Activated T-helper 1 cell treated with anti-CD3 and anti-CD28 coated beads, Interleukin-12 subunit alpha, Interleukin-12 subunit beta, Interleukin-2, Interleukin-4 antibody, amounts not matched to agents 30 ng/mL and 10 ng/mL and 1 ng/mL, durations not matched to agents 14 hours and 24 hours and 36 hours (primary cell): ENCODE measurements around the gene AANAT. TPM values are rescaled to one million over a fixed set of nuclear protein-coding genes. Genes with fewer than 3 reads are reported as not detected.

Experiments
- DNase-seq: peaks from one replicate; pipeline ENCODE4 v3.0.0; 2021; ENCODE audit warnings: low spot score
- H3K27ac Mint-ChIP-seq: one replicate; pipeline ENCODE4 v1.8.0; 2021; ENCODE audit warnings: mild to moderate bottlenecking, mixed read lengths
- H3K27me3 Mint-ChIP-seq: one replicate; pipeline ENCODE4 v1.8.0; 2022; ENCODE audit warnings: mild to moderate bottlenecking, moderate library complexity, mixed read lengths; ENCODE audit not compliant: insufficient read depth
- H3K36me3 Mint-ChIP-seq: one replicate; pipeline ENCODE4 v1.8.0; 2021; ENCODE audit warnings: low read depth, mixed read lengths
- H3K4me1 Mint-ChIP-seq: one replicate; pipeline ENCODE4 v1.8.0; 2021; ENCODE audit warnings: low read depth, mixed read lengths
- H3K4me3 Mint-ChIP-seq: one replicate; pipeline ENCODE4 v1.8.0; 2021; ENCODE audit warnings: mild to moderate bottlenecking, moderate library complexity, mixed read lengths
- H3K9me3 Mint-ChIP-seq: one replicate; pipeline ENCODE4 v1.8.0; 2021; ENCODE audit warnings: mixed read lengths
- intact Hi-C: fragments of 100-400 bp; cut with micrococcal nuclease; formaldehyde crosslinking; loops from one replicate; pipeline ENCODE4 v1.15.1; 2024
- total RNA-seq: library from RNA; stranded (reverse); gene quantifications from 2 replicates; pipeline ENCODE4 v1.2.3, GENCODE V29; 2022

The AANAT gene
- total RNA-seq, 1 donor from 2014 or later: not detected

DNA sequence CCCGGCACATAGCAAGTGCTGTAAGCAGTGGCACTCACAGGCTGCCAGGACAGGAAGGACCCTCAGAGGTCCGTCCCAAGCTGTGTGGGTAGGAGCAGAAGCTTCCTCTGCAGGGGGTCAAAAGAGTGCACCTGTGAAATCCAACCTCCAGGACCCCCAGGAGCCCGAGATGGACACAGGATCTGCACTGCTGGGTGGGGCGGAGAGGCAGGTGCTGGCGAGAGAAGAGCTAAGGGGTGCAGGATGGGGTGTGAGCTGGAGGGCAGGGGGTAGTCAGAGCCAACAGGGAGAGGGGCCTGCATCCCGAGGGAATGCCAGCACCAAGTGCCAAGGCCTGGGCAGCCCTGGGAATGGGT lies 650 bp upstream of the AANAT start:
- H3K27ac Mint-ChIP-seq: no peak overlapping the region
- H3K27me3 Mint-ChIP-seq: peaks cover under 1% of the 10 kb centered on the region
- no peaks in the 10 kb centered on the region for H3K9me3 Mint-ChIP-seq
- intact Hi-C loops: loop anchor here (1.0 kb wide), 4 partner anchors 35 to 157 kb away; partner anchors contain the start of gene RHBDF2
- peaks cover 9% of the 10 kb centered on the region for H3K4me1 Mint-ChIP-seq
- H3K4me3 Mint-ChIP-seq: no peak overlapping the region
- no peak for DNase-seq
- H3K36me3 Mint-ChIP-seq: peaks cover 6% of the 10 kb centered on the region

DNA sequence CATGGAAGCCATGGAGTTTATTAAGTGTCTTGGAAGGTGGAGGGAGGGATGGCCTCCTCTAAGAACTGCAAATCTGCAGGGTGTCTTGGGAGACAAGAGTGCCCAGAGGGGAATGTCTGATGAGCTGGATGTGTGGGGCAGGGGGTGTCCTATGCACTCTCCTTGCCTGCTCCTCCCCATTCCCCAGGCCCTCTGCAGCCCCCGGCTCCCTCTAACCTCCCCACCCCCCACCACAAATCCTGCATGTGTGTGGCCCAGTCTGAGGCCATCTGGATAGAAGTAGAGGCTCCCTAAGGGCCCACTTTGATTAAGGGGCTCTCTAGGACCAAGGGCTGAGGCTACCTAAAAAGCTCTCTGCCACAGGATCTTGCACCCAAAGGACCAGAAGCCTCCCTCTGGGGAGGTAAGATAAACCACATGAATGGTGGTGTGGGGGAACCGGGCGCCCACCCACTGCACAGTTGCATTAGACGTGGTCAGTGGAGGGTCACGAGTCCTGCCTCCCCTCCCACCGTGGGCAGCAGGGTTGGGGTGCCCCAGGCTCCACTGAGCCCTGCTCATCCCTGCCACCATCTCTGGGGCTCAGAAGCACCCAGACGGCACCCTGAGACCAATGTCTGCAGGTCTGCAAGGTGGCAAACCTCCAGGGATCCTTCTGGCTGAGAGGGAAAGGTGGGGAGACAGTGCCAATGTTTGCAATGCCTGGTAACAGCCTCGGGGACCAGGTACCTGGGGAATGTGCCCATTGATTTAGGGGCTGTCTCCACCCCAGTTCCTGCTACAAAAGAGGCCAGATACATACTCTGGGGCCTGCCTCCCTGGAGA lies 618 bp downstream of the AANAT start:
- peaks cover 9% of the 10 kb centered on the region for H3K4me1 Mint-ChIP-seq
- no peaks in the 10 kb centered on the region for H3K27me3 Mint-ChIP-seq
- no peaks in the 10 kb centered on the region for H3K9me3 Mint-ChIP-seq
- peaks cover 10% of the 10 kb centered on the region for H3K36me3 Mint-ChIP-seq
- no peak overlapping the region for H3K27ac Mint-ChIP-seq
- intact Hi-C loops: no loop called here
- DNase-seq: no peak
- no peak overlapping the region for H3K4me3 Mint-ChIP-seq

DNA sequence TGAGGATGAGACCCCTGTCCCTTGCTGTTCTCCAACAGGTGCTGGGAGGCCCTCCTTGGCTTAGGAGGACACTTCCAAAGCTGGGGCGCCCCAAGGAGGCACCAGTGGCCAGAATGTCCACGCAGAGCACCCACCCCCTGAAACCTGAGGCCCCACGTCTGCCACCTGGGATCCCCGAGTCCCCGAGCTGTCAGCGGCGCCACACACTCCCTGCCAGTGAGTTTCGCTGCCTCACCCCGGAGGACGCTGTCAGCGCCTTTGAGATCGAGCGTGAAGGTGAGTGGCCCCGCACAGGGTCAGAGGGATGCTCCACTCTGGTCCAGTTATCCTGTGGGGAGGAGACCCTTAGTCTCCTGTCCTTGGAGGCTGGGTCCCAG lies 1.2 kb downstream of the AANAT start:
- no peak for DNase-seq
- Mint-ChIP-seq H3K4me3 (no peak overlapping the region), H3K27me3 (no peaks in the 10 kb centered on the region), H3K4me1 (peaks cover 9% of the 10 kb centered on the region), H3K9me3 (no peaks in the 10 kb centered on the region), H3K36me3 (peaks cover 13% of the 10 kb centered on the region), H3K27ac (no peak overlapping the region)
- intact Hi-C loops: no loop called here

DNA sequence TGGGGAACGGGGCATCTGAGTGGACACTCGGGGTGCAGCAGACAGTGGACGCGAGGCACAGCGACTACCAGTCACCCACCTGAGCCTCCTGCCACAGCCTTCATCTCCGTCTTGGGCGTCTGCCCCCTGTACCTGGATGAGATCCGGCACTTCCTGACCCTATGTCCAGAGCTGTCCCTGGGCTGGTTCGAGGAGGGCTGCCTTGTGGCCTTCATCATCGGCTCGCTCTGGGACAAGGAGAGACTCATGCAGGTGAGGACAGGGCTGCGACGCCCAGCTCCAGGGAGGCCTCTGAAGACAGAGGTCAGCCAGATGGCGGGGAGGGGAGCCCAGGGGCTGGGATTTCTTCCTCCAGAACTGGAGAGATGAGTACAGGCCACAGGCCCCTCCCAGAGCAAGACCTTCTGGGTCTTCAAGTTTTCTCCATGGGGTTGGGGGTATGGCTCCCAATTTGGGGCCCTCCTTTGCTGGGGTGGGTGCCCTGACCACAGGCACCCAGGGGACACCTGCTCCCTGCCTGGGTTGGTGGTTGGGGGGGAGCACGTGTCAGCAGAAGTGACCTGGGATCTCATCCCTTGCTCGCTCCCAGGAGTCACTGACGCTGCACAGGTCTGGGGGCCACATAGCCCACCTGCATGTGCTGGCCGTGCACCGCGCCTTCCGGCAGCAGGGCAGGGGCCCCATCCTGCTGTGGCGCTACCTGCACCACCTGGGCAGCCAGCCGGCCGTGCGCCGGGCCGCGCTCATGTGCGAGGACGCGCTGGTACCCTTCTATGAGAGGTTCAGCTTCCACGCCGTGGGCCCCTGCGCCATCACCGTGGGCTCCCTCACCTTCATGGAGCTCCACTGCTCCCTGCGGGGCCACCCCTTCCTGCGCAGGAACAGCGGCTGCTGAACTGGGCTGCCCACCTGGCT lies 1.9 kb downstream of the AANAT start:
- DNase-seq: no peak
- intact Hi-C loops: no loop called here
- H3K27ac Mint-ChIP-seq: no peak overlapping the region
- peaks cover 9% of the 10 kb centered on the region for H3K4me1 Mint-ChIP-seq
- no peaks in the 10 kb centered on the region for H3K9me3 Mint-ChIP-seq
- H3K36me3 Mint-ChIP-seq: peaks cover 13% of the 10 kb centered on the region
- H3K4me3 Mint-ChIP-seq: no peak overlapping the region
- H3K27me3 Mint-ChIP-seq: no peaks in the 10 kb centered on the region

DNA sequence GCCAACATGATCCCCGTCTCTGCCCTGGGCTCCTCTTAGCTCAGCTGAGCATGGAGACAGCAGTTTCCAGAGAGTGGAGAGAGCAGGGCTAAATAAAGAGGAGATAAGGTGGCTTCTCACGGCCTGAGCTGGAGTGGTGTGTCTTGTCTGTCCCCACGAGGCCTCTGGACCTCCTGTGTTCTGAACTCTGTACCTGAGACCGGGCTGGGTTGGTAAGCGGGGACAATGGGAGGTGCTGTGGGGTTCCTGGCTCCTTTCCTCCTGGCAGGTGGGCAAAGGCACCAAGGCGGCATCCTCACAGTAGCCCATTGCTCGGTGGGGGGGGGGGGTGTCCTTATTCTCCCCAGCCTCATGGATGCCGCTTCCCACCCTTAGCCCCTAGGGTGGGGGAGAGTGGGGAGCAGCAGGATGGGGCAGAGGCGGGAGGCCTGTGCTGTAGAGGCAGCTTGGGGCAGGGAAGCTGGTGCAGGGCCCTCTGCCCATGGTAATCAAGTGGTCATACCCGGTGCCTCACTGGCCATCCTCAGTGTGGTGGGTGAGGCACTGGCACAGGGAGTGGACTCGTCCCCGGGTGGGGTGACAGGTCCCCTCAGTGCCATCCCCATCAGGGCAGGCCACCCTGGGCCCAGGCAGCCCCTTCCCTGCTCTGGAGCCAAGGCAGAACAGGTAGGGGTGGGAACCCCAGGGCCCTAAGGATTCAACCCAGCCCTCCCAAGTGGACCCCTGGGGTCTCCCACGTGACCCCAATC lies 2.8 kb downstream of the AANAT start:
- Mint-ChIP-seq H3K27me3 (no peaks in the 10 kb centered on the region), H3K4me3 (no peak overlapping the region), H3K27ac (no peak overlapping the region), H3K4me1 (peaks cover 9% of the 10 kb centered on the region), H3K9me3 (no peaks in the 10 kb centered on the region), H3K36me3 (peaks cover 13% of the 10 kb centered on the region)
- DNase-seq: no peak
- intact Hi-C loops: no loop called here

DNA sequence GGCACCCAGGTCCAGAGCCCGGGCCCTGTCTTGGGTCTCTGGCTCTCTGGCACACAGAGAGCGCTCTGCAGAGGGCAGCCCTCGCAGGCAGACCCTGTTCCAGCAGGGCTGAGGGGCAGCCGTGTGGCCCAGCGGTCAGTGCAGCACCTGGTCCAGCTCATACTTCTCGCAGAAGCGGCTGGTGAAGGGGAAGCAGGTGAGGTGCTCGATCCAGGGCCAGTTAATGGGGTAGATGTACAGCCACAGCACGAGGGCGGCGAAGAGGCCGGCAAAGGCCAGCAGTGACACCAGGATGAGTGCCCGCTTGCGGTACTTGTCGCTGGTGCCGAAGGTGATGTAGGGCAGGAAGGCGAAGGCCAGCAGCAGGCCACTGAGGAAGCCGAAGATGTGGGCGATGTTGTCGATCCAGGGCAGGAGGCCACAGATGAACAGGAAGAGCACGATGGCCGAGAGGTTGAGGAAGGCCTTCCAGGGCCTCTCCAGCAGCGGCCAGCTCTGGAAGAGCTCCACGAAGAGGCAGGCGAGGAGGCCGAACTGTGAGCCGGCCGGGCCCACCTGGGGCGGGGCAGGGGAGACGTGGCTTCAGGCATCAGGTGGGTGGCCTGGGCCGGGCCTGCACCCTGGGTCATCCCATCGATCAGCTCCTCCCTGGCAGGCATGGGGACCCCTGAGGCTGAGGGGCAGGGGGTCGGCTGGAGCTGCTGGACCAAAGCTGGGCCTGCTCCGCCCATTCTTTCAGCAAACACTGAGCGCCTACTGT lies 4.3 kb downstream of the AANAT start:
- Mint-ChIP-seq H3K27me3 (no peaks in the 10 kb centered on the region), H3K4me1 (no peaks in the 10 kb centered on the region), H3K4me3 (no peak overlapping the region), H3K36me3 (peaks cover 17% of the 10 kb centered on the region), H3K27ac (no peak overlapping the region), H3K9me3 (no peaks in the 10 kb centered on the region)
- no peak for DNase-seq
- intact Hi-C loops: no loop called here

DNA sequence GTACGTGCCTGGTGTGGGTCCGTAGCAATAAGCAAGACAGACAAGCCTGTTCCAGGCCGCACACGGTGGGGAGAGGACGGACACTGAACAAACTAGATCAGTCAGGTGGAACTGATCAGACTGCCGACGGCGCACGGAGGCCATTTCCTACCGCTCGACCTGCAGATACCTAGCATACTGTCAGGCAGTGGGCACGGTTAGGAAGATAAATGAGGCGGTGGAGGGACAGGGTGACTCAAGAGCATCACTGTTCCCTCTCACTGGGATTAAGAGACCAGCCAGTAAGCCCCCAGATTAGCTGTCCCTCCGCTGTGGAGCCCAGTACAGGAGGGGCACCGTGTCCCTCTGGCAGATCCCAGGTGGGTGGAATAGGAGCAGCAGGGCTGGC lies 4.8 kb downstream of the AANAT start:
- no peaks in the 10 kb centered on the region for H3K4me1 Mint-ChIP-seq
- intact Hi-C loops: no loop called here
- H3K27me3 Mint-ChIP-seq: no peaks in the 10 kb centered on the region
- H3K9me3 Mint-ChIP-seq: no peaks in the 10 kb centered on the region
- peaks cover 17% of the 10 kb centered on the region for H3K36me3 Mint-ChIP-seq
- H3K4me3 Mint-ChIP-seq: no peak overlapping the region
- no peak overlapping the region for H3K27ac Mint-ChIP-seq
- no peak for DNase-seq

DNA sequence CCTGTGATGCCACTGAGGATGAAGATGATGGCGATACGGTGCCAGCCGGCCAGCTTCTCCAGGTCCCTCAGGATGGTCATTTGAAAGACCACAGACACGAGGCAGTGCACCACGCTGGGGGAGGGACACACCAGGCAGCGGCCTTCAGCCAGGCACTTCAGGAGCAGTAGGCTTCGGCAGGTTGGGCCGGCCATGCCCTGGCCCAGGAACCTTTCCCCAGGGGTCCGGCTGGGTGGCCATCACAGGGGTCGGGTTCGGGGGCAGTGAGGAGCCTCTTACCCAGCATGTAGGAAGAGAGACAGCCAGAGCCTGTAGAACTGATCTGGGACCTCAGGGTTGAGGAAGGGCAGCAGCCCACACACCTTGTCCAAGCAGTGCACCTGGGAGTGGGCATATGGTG lies 5.3 kb downstream of the AANAT start:
- Mint-ChIP-seq H3K27ac (no peak overlapping the region), H3K27me3 (no peaks in the 10 kb centered on the region), H3K9me3 (no peaks in the 10 kb centered on the region), H3K36me3 (peaks cover 17% of the 10 kb centered on the region), H3K4me1 (no peaks in the 10 kb centered on the region), H3K4me3 (no peak overlapping the region)
- intact Hi-C loops: no loop called here
- no peak for DNase-seq

DNA sequence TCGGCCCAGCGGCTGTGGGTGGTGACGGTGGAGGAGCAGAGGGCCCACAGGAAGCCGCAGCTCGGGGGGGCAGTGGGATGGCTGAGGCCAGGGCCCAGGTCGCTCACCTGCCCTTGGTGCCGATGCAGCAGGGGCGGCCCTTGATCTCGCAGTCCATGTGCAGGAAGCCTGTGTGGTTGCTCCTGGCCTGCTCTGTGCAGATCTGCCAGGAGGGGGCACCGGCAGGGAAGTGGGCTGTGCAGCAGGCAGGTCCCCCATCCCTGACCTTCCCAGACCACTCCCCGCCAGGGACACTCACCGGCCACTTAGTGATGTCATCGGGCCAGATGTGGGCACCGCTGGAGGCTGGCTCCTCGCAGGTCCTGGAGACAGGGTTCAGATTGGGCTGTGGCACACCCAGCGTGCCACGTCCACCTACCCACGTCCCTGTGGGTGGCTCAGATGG lies 6.2 kb downstream of the AANAT start:
- no peaks in the 10 kb centered on the region for H3K4me1 Mint-ChIP-seq
- no peaks in the 10 kb centered on the region for H3K9me3 Mint-ChIP-seq
- H3K27ac Mint-ChIP-seq: no peak overlapping the region
- intact Hi-C loops: no loop called here
- no peaks in the 10 kb centered on the region for H3K27me3 Mint-ChIP-seq
- DNase-seq: no peak
- peaks cover 24% of the 10 kb centered on the region for H3K36me3 Mint-ChIP-seq
- no peak overlapping the region for H3K4me3 Mint-ChIP-seq

DNA sequence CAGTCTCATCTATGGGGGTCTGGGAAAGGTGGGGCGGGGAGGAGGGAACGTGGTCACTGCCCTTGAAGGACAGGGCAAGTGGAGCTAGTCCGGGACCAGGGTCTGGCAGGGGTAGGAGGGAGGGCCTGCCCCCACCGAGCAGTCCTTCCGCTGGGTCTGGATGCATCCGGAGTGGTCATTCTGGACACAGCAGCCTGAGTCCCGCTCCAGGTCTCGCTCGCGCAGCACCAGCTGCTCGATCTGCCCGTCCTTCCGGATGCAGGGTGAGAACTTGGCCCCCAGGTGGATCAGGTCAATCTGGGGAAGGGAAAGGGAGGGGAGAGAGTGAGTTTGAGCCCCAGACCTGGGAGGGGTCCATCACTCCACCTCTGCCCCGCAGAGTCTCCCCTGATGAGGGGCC lies 6.8 kb downstream of the AANAT start:
- H3K4me1 Mint-ChIP-seq: no peaks in the 10 kb centered on the region
- no peak overlapping the region for H3K4me3 Mint-ChIP-seq
- H3K27ac Mint-ChIP-seq: no peak overlapping the region
- intact Hi-C loops: no loop called here
- no peaks in the 10 kb centered on the region for H3K27me3 Mint-ChIP-seq
- peaks cover 24% of the 10 kb centered on the region for H3K36me3 Mint-ChIP-seq
- DNase-seq: no peak
- no peaks in the 10 kb centered on the region for H3K9me3 Mint-ChIP-seq

DNA sequence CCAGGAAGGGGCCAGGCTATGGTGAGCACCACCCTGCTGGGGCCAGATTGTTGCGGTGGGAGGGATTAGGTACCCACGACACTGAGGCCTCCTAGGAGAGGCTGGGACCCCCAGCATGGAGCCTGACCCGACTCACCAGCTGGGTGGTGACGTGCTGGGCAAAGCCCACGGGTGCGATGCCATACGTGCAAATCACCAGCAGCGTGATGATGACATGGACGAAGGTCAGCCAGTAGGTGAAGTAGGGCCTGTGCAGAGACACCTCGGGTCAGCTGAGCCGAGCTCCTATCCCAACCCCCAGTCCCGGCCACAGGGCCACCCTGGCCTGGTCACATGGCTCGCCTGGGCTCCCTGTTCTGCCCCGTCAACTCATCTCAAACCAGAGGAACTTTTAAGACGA lies 7.5 kb downstream of the AANAT start:
- no peak for DNase-seq
- no peak overlapping the region for H3K4me3 Mint-ChIP-seq
- H3K36me3 Mint-ChIP-seq: peaks cover 24% of the 10 kb centered on the region
- H3K4me1 Mint-ChIP-seq: no peaks in the 10 kb centered on the region
- intact Hi-C loops: no loop called here
- no peaks in the 10 kb centered on the region for H3K9me3 Mint-ChIP-seq
- H3K27me3 Mint-ChIP-seq: no peaks in the 10 kb centered on the region
- H3K27ac Mint-ChIP-seq: no peak overlapping the region

DNA sequence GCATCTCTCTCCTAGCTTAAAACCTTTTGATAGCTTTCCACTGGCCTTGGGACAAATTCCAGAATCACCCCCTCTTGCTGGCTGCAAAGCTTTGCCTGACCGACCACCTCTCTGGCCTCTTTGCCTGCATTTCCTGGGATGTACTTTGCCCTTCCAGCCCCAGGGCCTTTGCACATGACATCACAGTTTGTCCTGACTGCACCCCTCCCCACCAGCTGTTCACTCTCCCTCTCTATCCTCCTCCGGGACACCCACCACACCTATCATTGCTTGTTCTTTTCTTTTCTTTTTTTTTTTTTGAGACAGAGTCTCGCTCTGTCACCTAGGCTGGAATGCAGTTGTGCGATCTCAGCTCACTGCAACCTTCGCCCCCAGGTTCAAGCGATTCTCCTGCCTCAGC lies 7.9 kb downstream of the AANAT start:
- Mint-ChIP-seq H3K4me1 (no peaks in the 10 kb centered on the region), H3K9me3 (no peaks in the 10 kb centered on the region), H3K27ac (no peak overlapping the region), H3K4me3 (no peak overlapping the region), H3K36me3 (peaks cover 24% of the 10 kb centered on the region), H3K27me3 (no peaks in the 10 kb centered on the region)
- intact Hi-C loops: no loop called here
- DNase-seq: no peak
